ENCODE results near the gene EVI5L.

DNA sequence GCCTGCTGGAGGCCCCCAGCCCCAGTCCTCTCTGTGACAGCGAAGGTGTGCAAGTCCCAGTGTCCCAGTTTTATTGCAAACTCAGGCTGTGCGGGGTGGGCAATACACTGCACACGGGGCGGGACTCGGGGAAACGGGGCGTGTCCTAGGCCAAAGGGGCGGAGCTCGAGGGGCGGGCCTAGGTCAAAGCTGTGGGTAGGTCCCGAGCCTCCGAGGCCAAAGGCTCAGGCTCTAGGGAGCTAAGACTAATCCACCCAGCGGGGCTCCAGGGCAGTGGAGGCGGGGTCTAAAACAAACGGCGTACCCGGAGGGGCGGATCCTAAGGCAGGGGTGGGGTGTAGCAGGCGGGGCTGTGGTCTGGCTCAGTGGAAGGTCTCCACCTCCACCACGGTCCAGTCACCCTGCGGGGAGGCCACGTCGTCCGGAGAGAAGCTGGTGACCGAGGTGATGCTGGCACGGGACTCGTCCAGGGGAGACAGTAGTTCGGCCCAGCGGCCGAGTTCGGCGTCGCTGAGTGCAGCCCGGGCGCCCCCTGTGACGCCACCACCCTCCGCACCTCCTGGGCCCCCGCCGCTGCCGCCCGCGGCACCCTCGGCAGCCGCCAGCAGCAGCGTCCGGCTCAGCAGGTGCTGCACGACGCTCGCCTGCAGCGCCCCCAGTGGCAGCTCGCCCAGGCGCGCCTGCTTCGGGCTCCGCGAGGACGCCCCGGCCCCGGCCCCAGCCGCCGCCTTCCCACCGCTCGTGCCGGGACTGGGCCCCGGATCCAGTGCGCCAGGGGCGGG, 38.8 kb downstream of the EVI5L start:
- TF ChIP-seq, protein P1, sequence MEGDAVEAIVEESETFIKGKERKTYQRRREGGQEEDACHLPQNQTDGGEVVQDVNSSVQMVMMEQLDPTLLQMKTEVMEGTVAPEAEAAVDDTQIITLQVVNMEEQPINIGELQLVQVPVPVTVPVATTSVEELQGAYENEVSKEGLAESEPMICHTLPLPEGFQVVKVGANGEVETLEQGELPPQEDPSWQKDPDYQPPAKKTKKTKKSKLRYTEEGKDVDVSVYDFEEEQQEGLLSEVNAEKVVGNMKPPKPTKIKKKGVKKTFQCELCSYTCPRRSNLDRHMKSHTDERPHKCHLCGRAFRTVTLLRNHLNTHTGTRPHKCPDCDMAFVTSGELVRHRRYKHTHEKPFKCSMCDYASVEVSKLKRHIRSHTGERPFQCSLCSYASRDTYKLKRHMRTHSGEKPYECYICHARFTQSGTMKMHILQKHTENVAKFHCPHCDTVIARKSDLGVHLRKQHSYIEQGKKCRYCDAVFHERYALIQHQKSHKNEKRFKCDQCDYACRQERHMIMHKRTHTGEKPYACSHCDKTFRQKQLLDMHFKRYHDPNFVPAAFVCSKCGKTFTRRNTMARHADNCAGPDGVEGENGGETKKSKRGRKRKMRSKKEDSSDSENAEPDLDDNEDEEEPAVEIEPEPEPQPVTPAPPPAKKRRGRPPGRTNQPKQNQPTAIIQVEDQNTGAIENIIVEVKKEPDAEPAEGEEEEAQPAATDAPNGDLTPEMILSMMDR (IDR thresholded peaks at IDR 0.05): peak; percentile 78 to 95 (median 83)
- TF ChIP-seq POLR2A (IDR thresholded peaks at IDR 0.05): no peak
